HG03060 (cell line): ENCODE measurements around the gene TMEM69.
"Not testable (repeated sequence)": the region's sequence is repeated elsewhere in the genome, so short reads cannot be mapped to it uniquely, and the experiment has no call there.

Experiments
- ATAC-seq: cut with Tn5 transposase; IDR thresholded peaks from one replicate; pipeline ENCODE4 v1.9.1; 2021; ENCODE audit warnings: low read depth, moderate number of reproducible peaks; ENCODE audit not compliant: unreplicated experiment

The TMEM69 gene

DNA sequence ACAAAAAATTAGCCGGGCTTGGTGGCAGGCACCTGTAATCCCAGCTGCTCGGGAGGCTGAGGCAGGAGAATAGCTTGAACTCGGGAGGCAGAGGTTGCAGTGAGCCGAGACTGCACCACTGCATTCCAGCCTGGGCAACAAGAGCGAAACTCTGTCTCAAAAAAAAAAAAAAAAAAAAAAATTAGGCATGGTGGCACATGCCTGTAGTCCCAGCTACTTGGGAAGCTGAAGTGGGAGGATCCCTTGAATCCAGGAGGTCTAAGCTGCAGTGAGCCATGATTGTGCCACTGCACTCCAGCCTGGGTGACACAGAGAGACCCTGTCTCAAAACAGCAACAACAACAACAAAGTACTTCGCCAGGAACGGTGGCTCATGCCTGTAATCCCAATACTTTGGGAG is 11.4 kb upstream of the TMEM69 start:
- not testable (repeated sequence) for ATAC-seq

DNA sequence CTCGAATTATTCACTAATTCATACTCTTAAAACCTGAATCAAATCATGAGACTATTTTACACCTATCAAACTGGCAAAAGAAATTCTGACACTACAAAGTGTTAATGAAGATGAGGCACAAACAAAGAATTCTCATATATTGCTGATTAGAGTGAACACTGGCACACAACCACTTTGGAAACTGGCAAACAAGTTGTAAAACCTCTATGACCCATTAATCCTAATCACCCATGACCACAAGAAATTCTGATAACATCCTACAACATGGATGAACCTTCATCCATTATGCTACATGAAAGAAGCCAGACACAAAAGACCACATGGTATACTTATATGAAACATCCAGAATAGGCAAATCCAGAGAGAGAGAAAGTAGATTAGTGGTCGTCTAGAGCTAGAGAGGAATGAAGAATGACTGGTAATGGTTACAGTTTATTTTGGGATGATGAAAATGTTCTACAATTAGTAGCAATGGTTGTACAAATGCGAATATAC is 10.2 kb upstream of the TMEM69 start:
- ATAC-seq, result no peak

DNA sequence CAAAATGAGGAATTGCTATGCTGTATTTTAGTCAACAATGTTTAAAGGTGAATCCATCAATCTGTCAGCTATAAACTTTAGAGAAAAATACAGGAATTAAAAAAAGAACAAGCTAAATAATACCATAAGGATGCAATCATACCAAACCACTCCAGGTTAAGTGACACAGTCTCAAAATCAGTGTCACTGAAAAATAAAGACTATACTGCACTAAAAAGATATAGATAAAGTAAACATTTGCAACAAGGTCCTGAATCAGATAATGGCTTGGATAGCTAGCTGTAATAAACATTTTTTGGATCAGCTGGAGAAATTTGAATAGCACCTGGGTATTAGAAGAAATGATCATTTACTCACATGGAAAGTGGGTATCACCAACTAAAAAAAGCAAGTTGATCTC is 9.5 kb upstream of the TMEM69 start:
- no peak for ATAC-seq

DNA sequence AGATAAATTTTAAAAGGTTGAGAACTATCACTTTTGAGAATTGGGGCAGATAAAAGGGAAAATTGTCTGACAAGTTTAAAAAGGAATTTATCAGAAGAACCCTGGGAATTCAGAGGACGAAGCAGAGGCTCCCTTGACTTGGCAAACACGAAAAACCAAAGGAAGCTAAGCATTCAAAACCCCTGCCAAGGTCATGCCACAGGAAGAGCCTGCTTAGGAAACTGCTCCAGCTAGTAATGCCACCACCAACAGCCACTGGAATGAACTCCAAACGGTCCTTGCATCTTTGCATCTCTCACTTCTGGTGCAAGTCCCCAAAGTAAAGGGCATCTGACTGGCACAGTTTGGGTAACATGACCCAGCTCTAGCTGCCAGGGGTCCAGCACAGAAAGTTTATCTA is 8.9 kb upstream of the TMEM69 start:
- no peak for ATAC-seq

DNA sequence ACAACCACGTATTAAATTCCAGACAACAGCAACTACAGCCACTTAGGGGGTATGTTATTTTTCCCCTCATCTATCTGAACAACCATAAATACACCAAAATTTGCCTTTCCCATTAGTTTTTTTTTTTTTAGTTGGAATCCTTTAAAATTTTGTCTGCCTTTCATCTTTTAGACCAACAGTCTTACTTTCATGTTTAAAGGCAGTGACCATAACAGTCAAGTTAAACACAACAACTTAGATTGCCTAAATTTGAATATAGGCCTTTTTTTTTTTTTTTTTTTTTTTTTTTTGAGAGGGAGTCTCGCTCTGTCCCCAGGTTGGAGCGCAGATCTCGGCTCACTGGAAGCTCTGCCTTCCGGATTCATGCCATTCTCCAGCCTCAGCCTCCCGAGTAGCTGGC is 5.0 kb upstream of the TMEM69 start:
- ATAC-seq, result no peak

DNA sequence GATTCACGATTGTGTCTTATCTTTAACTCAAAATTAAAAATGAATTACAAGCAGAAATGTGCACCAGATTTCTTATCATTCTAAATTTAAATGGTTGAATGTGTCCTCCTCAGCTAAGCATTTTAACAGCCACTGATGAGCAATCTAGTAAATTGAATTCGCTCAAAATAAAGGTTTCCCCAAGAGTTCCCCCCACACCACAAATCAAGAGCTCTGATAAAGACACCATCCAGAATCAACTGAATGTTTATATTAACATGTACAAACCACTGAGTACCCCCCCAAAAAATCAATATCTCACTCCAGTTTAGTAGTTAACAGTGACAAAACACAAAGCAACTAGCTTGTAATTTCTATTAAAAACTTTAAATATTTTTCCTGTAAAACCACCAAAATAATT is 3.6 kb upstream of the TMEM69 start:
- no peak for ATAC-seq

DNA sequence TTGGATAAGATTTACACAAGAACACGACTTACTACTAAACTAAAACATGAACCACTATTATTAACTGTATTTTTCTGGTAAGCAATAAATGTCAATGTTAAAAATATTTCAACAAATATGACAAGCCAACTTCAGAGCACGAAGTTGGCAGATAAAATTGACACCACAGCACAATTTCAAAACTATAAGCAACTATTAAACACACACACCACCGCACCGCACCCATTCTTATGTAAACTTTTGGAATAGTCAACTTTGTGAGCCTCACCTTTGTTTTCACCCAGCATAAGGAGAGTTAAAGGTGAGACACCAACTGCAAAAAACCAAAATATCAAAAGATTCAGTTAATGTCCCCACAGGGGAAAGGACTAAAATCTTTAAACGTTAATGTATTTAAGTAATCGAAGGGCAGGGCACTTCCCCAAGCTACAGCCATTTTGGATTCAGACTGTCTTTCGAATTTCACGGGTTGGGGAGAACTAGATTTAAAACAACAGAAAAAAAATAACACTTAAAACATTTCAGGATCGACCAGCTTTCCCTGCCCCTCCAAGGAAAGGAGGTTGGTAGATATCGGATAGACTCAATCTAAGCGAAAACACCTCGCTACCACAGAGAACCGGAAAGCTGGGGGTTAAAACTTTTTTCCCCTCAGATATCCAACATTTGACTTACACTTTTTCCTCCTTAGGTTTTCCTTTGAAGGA is 2.5 kb upstream of the TMEM69 start:
- ATAC-seq, result no peak

DNA sequence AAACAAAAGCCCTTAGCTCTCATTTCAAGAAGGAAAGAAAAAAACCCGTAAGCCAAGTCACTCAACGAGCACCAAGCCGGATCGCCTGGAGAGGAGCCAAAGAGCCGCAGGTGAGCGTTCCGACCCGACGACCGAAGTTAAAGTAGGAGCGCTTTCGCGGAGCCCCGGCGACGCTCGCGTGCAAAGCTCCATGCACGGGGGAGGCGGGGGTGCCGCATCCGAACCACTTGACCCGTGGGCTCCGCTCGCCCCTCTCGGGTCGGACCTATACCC is 2.0 kb upstream of the TMEM69 start:
- ATAC-seq, result peak; percentile 0

DNA sequence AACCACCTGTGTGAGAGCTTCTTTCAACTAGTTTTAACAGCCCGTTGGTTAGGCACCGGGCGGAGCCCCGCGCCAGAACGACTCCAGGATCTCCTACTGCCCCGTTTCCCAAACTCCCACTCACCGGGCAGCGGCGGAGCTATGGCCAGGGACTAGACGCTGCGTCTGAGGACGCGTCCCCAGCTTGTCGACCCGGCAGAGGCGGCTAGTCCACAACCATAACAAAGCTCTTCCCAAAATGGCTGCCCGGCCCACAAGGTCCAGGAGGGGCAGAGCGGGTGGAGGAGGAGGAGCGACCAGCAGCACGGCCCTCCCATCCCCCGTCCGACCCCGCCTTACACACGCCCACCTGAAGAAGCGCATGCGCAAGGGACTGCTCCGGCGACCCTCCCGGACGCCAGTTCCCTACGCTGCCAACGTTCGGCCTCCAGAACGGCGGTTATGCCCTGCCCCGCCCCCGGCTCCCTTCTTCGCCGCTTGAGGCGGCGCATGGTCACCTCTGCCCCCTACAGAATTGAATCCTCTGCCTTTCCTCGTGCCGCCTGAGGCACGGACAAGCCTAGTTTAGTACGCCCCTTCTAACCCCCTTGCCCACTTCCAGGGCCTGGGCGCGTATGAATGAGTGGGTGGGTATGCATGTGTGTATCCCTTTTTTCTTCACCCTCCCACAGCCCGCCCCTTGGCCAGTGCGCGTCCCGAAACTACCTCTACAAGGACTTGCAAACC is 1.5 kb upstream of the TMEM69 start, which contains the start of gene GPBP1L1:
Gene GPBP1L1 (minus strand): TSS at position 246 of the 726 bp plus-strand sequence. CDS start 27,446 bp downstream, outside the sequence.
- peak; percentile 34 for ATAC-seq

DNA sequence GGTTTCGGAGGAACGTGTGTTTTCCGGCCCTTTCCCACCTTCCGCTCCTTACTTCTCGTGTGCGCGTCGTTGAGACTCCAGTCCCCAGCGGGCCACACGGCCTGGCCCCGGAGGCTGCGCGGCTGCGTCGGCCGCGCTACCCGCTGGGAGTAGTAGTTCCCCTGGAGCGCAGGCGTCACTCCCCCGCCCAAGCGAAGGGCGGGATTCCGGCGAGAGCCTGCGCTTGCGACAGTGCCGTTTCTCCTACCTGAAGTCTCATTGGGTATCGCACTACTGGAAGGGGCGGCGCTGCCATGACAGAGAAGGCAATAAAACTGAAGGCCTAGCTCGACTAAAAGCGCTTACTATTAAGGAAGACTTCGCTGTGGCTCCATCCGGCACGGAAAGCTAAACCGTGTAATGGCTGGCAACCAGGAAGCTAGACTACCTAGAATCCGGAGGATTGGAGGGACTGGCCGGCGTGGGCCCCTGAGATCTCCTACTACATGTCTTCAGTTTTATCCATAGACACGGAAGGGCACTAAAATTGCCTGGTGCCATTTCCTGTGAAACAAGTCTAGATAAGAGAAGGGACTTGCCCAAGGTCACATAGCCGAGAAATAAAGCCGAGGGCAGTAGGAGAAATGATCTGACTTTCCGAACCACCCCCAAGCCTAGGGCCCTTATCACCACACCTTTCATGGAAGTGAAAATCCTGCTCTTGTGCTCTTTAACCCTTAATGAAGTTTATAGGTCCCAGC is 797 bp upstream of the TMEM69 start:
- ATAC-seq, result peak; percentile 64

DNA sequence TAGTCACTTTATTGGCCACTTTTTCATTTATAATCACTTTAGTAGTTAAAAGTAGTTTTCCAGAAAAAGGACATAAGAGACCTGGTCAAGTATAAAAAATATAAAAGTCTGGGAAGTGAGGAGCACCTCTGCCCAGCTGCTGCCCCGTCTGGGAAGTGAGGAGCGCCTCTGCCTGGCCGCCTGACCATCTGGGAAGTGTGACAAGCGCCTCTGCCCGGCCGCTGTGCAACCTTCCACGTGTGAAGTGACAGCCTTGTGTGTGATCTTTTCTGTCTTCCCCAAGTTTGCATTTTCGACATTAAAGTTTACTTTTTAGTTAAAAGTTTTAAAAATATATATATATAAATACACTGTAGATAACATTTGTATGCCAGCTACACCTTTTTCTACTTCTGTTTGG is 5.8 kb downstream of the TMEM69 start:
- ATAC-seq, result not testable (repeated sequence)

DNA sequence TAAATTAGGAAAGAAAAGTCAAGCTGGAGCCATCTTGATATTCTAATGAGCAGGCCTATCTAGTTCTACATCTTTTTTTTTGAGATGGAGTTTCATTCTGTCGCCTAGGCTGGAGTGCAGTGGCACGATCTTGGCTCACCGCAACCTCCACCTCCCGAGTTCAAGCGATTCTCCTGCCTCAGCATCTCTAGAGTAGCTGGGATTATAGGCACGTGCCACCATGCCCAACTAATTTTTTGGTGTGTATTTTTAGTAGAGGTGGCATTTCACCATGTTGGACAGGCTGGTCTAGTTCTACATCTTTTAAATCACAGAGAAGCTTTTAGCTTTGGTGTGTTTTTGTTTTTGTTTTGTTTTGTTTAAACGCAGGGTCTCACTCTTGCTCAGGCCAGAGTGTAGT is 6.8 kb downstream of the TMEM69 start:
- ATAC-seq, result no peak

DNA sequence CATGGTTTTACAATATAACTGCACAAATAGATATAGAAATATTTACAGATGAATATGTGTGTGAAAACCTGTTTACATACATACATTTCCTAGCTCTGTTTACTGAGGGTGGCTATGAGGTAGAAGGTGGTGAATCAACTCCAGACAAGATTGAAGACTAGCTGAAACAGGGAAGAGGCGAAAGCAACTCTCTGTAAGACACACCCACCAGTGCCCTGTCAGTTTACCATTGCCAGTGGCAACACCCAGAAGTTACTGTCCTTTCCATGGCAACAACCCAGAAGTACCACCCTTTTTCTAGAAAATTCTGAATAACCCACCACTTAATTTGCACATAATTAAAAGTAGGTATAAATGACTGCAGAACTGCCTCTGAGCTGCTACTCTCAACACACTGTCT is 16.7 kb downstream of the TMEM69 start:
- ATAC-seq, result no peak

DNA sequence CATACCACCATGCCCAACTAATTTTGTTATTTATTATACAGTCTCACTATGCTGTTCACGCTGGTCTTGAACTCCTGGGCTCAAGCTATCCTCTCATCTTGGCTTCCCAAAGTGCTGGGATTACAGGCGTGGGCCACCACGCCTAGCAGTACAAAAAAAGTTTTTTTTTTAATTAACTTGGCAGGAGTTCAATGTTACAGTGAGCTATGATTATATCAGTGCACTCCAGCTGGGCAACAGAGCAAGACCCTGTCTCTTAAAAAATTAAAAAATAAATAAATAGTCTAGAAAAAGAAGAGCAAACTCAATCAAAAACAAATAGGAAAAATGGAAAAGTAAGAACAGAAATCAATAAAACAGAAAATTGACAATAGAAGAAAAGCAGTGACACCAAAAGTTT is 25.7 kb downstream of the TMEM69 start:
- ATAC-seq, result no peak

DNA sequence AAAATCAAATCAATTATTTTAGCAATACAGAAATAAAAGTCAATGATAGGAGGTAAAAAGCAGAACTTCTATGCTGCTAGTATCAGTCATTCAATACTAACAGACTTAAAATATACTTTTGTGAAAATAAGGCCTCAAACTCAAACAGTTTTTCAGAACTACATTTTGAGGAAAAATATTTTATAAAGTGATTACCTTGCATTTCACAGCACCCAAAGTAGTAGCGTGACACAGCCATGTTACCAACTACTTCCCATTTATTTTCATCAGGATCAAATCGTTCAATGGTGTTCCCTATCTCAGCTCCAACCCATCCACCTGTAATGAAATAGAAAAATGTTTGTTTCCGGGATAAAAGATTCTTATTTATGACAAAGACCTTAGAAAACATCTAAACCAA is 28.7 kb downstream of the TMEM69 start:
- ATAC-seq, result no peak

DNA sequence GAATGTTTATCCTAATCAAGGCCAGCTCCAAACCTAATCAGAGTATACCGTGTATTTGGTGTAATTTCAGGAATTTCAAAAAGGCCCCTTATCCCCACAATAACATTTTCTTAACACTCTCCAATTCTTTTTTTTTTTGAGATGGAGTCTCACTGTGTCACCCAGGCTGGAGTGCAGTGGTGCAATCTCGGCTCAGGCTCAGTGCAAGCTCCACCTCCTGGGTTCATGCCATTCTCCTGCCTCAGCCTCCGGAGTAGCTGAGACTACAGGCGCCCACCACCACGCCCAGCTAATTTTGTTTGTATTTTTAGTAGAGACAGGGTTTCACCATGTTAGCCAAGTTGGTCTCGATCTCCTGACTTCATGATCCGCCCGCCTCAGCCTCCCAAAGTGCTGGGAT is 29.4 kb downstream of the TMEM69 start:
- not testable (repeated sequence) for ATAC-seq

DNA sequence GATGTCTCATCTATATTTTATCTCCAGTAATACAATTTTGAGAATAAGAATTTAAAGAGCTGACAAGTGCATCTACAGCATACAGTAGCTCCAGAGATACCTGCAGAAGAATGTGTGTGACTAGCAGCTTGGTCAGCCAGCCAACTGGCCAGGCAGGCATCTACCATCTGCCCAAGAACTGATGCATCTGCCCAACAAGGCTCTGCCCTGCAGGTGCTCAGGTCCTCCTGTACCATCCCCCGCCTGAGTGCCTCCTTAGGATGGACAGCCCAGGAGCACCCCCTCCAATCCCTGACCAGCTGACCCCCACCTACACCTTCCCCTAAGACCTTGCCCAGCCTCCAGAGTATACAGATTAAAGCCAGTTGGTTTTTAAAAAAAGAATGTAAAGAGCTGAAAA is 30.3 kb downstream of the TMEM69 start:
- no peak for ATAC-seq

DNA sequence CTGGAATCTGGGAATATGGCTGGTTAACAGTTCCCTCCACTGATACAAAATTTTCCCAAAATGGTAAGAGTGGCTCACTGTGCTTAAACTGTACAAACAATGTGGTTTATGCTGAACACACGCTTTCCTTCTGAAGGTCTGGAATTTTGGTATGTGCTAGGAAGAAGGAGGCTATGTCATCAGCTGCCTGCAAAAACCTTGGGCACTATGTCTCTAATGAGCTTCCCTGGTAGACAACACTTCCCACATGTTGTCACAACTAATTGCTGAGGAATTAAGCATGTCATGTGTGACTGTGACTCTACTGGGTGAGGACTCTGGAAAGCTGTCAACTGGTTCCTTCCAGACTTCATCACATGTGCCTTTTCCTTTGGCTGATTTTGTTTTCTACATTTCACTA is 33.2 kb downstream of the TMEM69 start:
- no peak for ATAC-seq

DNA sequence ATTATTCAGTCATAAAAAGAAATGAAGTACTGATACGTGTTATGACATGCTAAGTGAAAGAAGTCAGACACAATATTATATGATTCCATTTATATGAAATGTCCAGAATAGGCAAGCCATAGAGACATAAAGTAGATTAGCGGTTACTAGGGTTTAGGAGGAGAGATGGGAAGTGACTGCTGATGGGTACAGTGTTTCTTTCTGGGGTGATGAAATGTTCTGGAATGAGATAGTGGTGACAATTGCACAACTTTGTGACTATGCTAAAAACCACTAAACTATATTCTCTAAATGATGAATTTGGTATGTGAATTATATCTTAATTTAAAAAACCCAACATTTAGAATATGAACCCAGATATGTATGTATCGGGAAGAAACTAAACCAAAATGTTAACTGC is 34.8 kb downstream of the TMEM69 start:
- no peak for ATAC-seq

DNA sequence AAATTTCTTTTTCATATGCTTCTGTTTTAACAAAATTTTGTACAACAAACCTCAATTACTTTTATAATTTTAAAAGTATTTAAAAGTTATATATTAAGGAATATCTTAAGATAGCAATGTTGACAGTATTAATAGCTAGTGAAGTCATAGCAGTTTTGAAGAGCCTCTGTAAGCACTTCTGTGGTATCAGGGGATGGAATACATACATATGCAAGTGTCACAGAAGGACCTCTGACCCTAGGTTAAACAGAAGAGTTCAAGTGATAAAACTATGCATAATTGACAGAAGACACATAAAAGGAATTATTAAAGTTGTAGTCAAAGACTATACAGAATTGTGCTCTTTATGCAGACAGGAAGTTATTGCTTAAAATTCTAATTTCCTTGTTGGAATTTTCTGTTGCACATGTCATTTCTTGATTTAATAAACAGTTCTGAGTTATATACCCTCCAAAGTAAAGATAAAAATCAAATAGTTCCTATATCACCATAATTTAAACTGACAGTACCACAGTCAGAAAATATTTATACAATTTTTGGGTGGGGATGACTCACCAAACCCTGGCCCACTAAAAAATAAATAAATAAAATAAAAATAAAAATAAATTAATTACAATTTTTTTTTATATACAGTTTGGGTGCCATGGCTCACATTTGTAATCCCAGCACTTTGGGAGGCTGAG is 35.4 kb downstream of the TMEM69 start:
- no peak for ATAC-seq

DNA sequence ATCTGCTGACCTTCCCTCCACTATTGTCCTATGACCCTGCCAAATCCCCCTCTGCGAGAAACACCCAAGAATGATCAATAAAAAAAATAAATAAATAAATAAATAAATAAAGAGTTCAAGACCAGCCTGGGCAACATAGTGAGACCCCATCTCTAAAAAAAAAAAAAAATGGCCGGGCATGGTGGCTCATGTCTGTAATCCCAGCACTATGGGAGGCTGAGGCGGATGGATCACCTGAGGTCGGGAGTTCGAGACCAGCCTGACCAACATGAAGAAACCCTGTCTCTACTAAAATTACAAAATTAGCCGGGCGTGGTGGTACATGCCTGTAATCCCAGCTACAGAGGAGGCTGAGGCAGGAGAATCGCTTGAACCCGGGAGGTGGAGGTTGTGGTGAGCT is 38.0 kb downstream of the TMEM69 start:
- ATAC-seq, result not testable (repeated sequence)
